H9 (cell line): ENCODE data around the gene SCGB3A2. TPM values are rescaled to one million over a fixed set of nuclear protein-coding genes. Genes with fewer than 3 reads are reported as not detected.

Source experiments
- DNase-seq: peaks from one replicate; pipeline ENCODE4 v3.0.0-alpha.2; 2017
- H2AFZ ChIP-seq: one replicate; pipeline ENCODE4 v1.6.1; 2013; ENCODE audit warnings: mild to moderate bottlenecking, low read length, control low read depth, moderate library complexity
- H2AK5ac ChIP-seq: 2 replicates; pipeline ENCODE4 v1.6.1; 2013; ENCODE audit warnings: low read length, control low read depth, mixed read lengths; ENCODE audit not compliant: insufficient read length
- H2BK120ac ChIP-seq: one replicate; pipeline ENCODE4 v1.6.1; 2013; ENCODE audit warnings: low read depth, mild to moderate bottlenecking, low read length, control low read depth, inconsistent platforms; ENCODE audit not compliant: poor library complexity, severe bottlenecking
- H2BK12ac ChIP-seq: 2 replicates; pipeline ENCODE4 v1.6.1; 2013; ENCODE audit warnings: low read length, control low read depth, mixed read lengths, low read depth; ENCODE audit not compliant: insufficient read length
- H2BK15ac ChIP-seq: 2 replicates; pipeline ENCODE4 v1.6.1; 2013; ENCODE audit warnings: low read depth, low read length, control low read depth
- H2BK20ac ChIP-seq: one replicate; pipeline ENCODE4 v1.6.1; 2013; ENCODE audit warnings: low read depth, mild to moderate bottlenecking, low read length, control low read depth, inconsistent platforms; ENCODE audit not compliant: poor library complexity, severe bottlenecking
- H2BK5ac ChIP-seq: 2 replicates; pipeline ENCODE4 v1.6.1; 2013; ENCODE audit warnings: low read length, control low read depth, mixed read lengths; ENCODE audit not compliant: insufficient read length
- H3K14ac ChIP-seq: 2 replicates; pipeline ENCODE4 v1.6.1; 2013; ENCODE audit warnings: low read length, control low read depth; ENCODE audit not compliant: insufficient read depth
- H3K18ac ChIP-seq: 2 replicates; pipeline ENCODE4 v1.6.1; 2013; ENCODE audit warnings: low read depth, mild to moderate bottlenecking, mixed read lengths, low read length, control low read depth; ENCODE audit not compliant: insufficient read length
- H3K23ac ChIP-seq: 2 replicates; pipeline ENCODE4 v1.6.1; 2013; ENCODE audit warnings: low read length, control low read depth, mixed read lengths, low read depth; ENCODE audit not compliant: insufficient read length
- H3K23me2 ChIP-seq: 2 replicates; pipeline ENCODE4 v1.6.1; 2013; ENCODE audit warnings: low read depth, mild to moderate bottlenecking, mixed read lengths, low read length, control low read depth; ENCODE audit not compliant: insufficient read length, poor library complexity, severe bottlenecking
- H3K27ac ChIP-seq: 2 replicates; pipeline ENCODE4 v1.5.1; 2013; ENCODE audit warnings: low read length, control low read depth, mixed read lengths, low read depth; ENCODE audit not compliant: insufficient read length
- H3K27me3 ChIP-seq: 2 replicates; pipeline ENCODE4 v1.6.1; 2013; ENCODE audit warnings: low read length, control low read depth, inconsistent platforms; ENCODE audit not compliant: insufficient read depth
- H3K4ac ChIP-seq: 2 replicates; pipeline ENCODE4 v1.6.1; 2013; ENCODE audit warnings: low read depth, mild to moderate bottlenecking, control low read depth, inconsistent platforms, low read length, moderate library complexity
- H3K4me1 ChIP-seq: 2 replicates; pipeline ENCODE4 v1.6.1; 2013; ENCODE audit warnings: low read length, control low read depth, inconsistent platforms; ENCODE audit not compliant: insufficient read depth
- H3K4me2 ChIP-seq: 2 replicates; pipeline ENCODE4 v1.6.1; 2013; ENCODE audit warnings: low read length, control low read depth, mixed read lengths; ENCODE audit not compliant: insufficient read length, insufficient read depth
- H3K56ac ChIP-seq: 2 replicates; pipeline ENCODE4 v1.6.1; 2013; ENCODE audit warnings: low read depth, mild to moderate bottlenecking, mixed read lengths, low read length, control low read depth; ENCODE audit not compliant: insufficient read length
- H3K79me1 ChIP-seq: 2 replicates; pipeline ENCODE4 v1.6.1; 2013; ENCODE audit warnings: low read depth, mild to moderate bottlenecking, moderate library complexity, low read length, control low read depth, inconsistent platforms; ENCODE audit not compliant: insufficient read depth, poor library complexity, severe bottlenecking
- H3K79me2 ChIP-seq: 2 replicates; pipeline ENCODE4 v1.6.1; 2013; ENCODE audit warnings: low read length, control low read depth, inconsistent platforms; ENCODE audit not compliant: insufficient read depth
- H3K9ac ChIP-seq: 2 replicates; pipeline ENCODE4 v1.6.1; 2013; ENCODE audit warnings: low read length, control low read depth, mixed read lengths; ENCODE audit not compliant: insufficient read length; ENCODE audit errors: extremely low read depth
- H3K9me3 ChIP-seq: one replicate; pipeline ENCODE4 v1.6.1; 2013; ENCODE audit warnings: low read depth, low read length, inconsistent platforms; ENCODE audit not compliant: control insufficient read depth
- H3T11ph ChIP-seq: one replicate; pipeline ENCODE4 v1.6.1; 2013; ENCODE audit warnings: mild to moderate bottlenecking, low read length, control low read depth, inconsistent platforms
- H4K20me1 ChIP-seq: one replicate; pipeline ENCODE4 v1.6.1; 2013; ENCODE audit not compliant: control insufficient read depth, insufficient read length, insufficient read depth
- H4K5ac ChIP-seq: 2 replicates; pipeline ENCODE4 v1.6.1; 2013; ENCODE audit warnings: low read depth, mild to moderate bottlenecking, mixed read lengths, low read length, control low read depth; ENCODE audit not compliant: insufficient read length
- H4K8ac ChIP-seq: replicated peaks from 2 replicates; pipeline ENCODE4 v1.6.1; 2013; ENCODE audit warnings: low read length, control low read depth, mixed read lengths, low read depth; ENCODE audit not compliant: insufficient read length
- H4K91ac ChIP-seq: 2 replicates; pipeline ENCODE4 v1.6.1; 2013; ENCODE audit warnings: low read depth, mild to moderate bottlenecking, moderate library complexity, mixed read lengths, low read length, control low read depth; ENCODE audit not compliant: insufficient read length
- H3K27ac Mint-ChIP-seq, 3 experiments: 2 replicates in 2 of 3; 3 replicates in 1 of 3; pipeline ENCODE4 v1.8.0; 2020 to 2021; ENCODE audit warnings: mixed read lengths in 3 of 3, mild to moderate bottlenecking in 1 of 3, moderate library complexity in 1 of 3
- H3K27me3 Mint-ChIP-seq: 2 replicates; pipeline ENCODE4 v1.8.0; 2021; ENCODE audit warnings: low read depth, mild to moderate bottlenecking, moderate library complexity, mixed read lengths
- H3K36me3 Mint-ChIP-seq, 3 experiments: 2 replicates in 2 of 3; 3 replicates in 1 of 3; pipeline ENCODE4 v1.8.0; 2020 to 2021; ENCODE audit warnings: low read depth in 3 of 3, mixed read lengths in 3 of 3; ENCODE audit not compliant: insufficient read depth in 1 of 3
- H3K4me1 Mint-ChIP-seq, 2 experiments: 2 replicates each; pipeline ENCODE4 v1.8.0; 2020; ENCODE audit warnings: mixed read lengths in 2 of 2
- H3K4me3 Mint-ChIP-seq, 2 experiments: 2 replicates in 1 of 2; 3 replicates in 1 of 2; pipeline ENCODE4 v1.8.0; 2020 to 2021; ENCODE audit warnings: mild to moderate bottlenecking in 2 of 2, mixed read lengths in 2 of 2, moderate library complexity in 1 of 2
- H3K9me3 Mint-ChIP-seq, 2 experiments: 2 replicates in 1 of 2; 3 replicates in 1 of 2; pipeline ENCODE4 v1.8.0; 2020; ENCODE audit warnings: mild to moderate bottlenecking in 2 of 2, mixed read lengths in 2 of 2, moderate library complexity in 1 of 2
- WGBS: extraction: QIAGEN DNeasy Blood & Tissue Kit; methylation state at CpG from one replicate; pipeline ENCODE4 v1.1.7; 2013; ENCODE audit warnings: missing lambda C conversion rate, low lambda C conversion rate, mixed read lengths; ENCODE audit not compliant: insufficient read length; ENCODE audit errors: extremely low coverage; 5-methylcytosine and 5-hydroxymethylcytosine counted together
- total RNA-seq: library from RNA; stranded (reverse); gene quantifications from 2 replicates; pipeline ENCODE4 v1.2.1, GENCODE V29; 2021
- TF ChIP-seq, protein P1 (sequence below): fragments of 200-600 bp; sonication (generic); conservative IDR thresholded peaks from 3 replicates; pipeline ENCODE4 v1.8.0; 2021; ENCODE audit warnings: antibody characterized with exemption, mild to moderate bottlenecking

Gene SCGB3A2
- total RNA-seq, 1 experiment from 2014 or later: 66.0 TPM

DNA sequence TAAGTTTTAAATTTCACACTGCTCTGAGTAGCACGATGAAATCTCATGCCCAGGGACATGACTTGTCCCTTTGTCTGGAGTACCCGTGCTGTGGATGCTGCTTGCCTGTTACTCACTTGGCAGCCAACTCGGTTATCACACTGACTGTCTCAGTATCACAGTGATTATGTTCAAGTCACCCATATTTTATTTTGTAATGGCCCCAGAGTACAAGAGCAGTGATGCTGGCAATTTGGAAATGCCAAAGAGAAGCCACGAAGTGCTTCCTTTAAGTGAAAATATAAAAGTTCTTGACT is 22.8 kb upstream of the SCGB3A2 start:
- no peak overlapping the region for H3K56ac ChIP-seq
- no peak overlapping the region for H4K5ac ChIP-seq
- H3K23me2 ChIP-seq: no peaks in the 10 kb centered on the region
- H3K27ac ChIP-seq: no peak overlapping the region
- H3K18ac ChIP-seq: no peak overlapping the region
- no peak overlapping the region for H4K8ac ChIP-seq
- no peak overlapping the region; a peak in 1 of 7 replicates for H3K27ac Mint-ChIP-seq
- H3K4me2 ChIP-seq: no peak overlapping the region
- H3T11ph ChIP-seq: no peak overlapping the region
- H3K27me3 ChIP-seq: no peaks in the 10 kb centered on the region
- H2BK120ac ChIP-seq: no peak overlapping the region
- H3K4ac ChIP-seq: no peak overlapping the region
- H3K4me1 Mint-ChIP-seq: peaks cover 26 to 40% of the 10 kb centered on the region in 2 experiments
- no CpG with 5 or more reads among the region's 4 CpGs for WGBS
- TF ChIP-seq, protein P1, sequence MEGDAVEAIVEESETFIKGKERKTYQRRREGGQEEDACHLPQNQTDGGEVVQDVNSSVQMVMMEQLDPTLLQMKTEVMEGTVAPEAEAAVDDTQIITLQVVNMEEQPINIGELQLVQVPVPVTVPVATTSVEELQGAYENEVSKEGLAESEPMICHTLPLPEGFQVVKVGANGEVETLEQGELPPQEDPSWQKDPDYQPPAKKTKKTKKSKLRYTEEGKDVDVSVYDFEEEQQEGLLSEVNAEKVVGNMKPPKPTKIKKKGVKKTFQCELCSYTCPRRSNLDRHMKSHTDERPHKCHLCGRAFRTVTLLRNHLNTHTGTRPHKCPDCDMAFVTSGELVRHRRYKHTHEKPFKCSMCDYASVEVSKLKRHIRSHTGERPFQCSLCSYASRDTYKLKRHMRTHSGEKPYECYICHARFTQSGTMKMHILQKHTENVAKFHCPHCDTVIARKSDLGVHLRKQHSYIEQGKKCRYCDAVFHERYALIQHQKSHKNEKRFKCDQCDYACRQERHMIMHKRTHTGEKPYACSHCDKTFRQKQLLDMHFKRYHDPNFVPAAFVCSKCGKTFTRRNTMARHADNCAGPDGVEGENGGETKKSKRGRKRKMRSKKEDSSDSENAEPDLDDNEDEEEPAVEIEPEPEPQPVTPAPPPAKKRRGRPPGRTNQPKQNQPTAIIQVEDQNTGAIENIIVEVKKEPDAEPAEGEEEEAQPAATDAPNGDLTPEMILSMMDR: no peak
- no peak overlapping the region for H4K91ac ChIP-seq
- H3K79me2 ChIP-seq: no peaks in the 10 kb centered on the region
- H3K27me3 Mint-ChIP-seq: peaks cover 4% of the 10 kb centered on the region
- H2BK15ac ChIP-seq: no peak overlapping the region
- H3K9me3 Mint-ChIP-seq: no peaks in the 10 kb centered on the region
- no peak for DNase-seq
- no peak overlapping the region for H3K14ac ChIP-seq
- H3K9me3 ChIP-seq: no peaks in the 10 kb centered on the region
- no peak overlapping the region for H2BK12ac ChIP-seq
- H2BK5ac ChIP-seq: no peak overlapping the region
- no peak overlapping the region for H2BK20ac ChIP-seq
- H3K36me3 Mint-ChIP-seq: no peaks in the 10 kb centered on the region; a peak in 1 of 7 replicates
- no peak overlapping the region for H2AFZ ChIP-seq
- no peak overlapping the region for H3K9ac ChIP-seq
- no peak overlapping the region for H3K23ac ChIP-seq
- H2AK5ac ChIP-seq: no peak overlapping the region
- H3K4me1 ChIP-seq: peaks cover 3% of the 10 kb centered on the region; the same call in 1 of the 2 replicates
- H4K20me1 ChIP-seq: no peaks in the 10 kb centered on the region
- H3K4me3 Mint-ChIP-seq: no peak overlapping the region
- no peaks in the 10 kb centered on the region for H3K79me1 ChIP-seq
